ENCODE measurements around the gene CGRRF1.

DNA sequence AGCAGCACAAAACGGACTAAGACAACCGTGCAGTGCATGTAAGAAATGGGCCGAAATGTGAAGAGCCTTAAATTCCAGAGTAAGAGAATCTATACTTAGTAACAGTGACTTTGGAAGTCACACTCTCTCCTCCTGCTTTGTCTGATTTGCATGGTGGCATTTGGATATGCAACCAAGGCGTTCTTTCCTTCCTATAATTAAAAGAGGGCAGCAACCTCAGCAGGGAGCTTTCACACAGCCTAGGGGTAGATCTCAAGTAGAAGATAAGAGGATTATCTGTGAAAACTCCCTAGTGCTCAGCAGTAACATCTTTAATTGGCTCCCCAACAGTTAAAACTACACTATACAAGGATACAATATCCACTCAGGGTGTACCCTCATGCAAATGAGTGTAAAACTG lies 37.4 kb upstream of the CGRRF1 start:
- TF ChIP-seq, protein P1, sequence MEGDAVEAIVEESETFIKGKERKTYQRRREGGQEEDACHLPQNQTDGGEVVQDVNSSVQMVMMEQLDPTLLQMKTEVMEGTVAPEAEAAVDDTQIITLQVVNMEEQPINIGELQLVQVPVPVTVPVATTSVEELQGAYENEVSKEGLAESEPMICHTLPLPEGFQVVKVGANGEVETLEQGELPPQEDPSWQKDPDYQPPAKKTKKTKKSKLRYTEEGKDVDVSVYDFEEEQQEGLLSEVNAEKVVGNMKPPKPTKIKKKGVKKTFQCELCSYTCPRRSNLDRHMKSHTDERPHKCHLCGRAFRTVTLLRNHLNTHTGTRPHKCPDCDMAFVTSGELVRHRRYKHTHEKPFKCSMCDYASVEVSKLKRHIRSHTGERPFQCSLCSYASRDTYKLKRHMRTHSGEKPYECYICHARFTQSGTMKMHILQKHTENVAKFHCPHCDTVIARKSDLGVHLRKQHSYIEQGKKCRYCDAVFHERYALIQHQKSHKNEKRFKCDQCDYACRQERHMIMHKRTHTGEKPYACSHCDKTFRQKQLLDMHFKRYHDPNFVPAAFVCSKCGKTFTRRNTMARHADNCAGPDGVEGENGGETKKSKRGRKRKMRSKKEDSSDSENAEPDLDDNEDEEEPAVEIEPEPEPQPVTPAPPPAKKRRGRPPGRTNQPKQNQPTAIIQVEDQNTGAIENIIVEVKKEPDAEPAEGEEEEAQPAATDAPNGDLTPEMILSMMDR (conservative IDR thresholded peaks at IDR 0.05; ENCODE audit: low read length), result no peak
- TF ChIP-seq EZH2phosphoT487 (IDR thresholded peaks at IDR 0.05; ENCODE audit: borderline replicate concordance), result no peak

Measured in Loucy (cell line).